OCI-LY1 (cell line): ENCODE data around the gene ZNF557.
"Not testable (repeated sequence)": the region's sequence is repeated elsewhere in the genome, so short reads cannot be mapped to it uniquely, and the experiment has no call there.

Experiments
- CTCF ChIP-seq: fragments of 200-600 bp; sonication (generic), shearing (Covaris generic); IDR thresholded peaks from 2 replicates; pipeline ENCODE4 v1.5.1; 2017; ENCODE audit warnings: mild to moderate bottlenecking, antibody characterized with exemption, low read length, moderate library complexity, mixed read lengths
- EZH2 ChIP-seq: fragments of 200-600 bp; sonication (generic), shearing (Covaris generic); IDR thresholded peaks from 2 replicates; pipeline ENCODE4 v1.8.0; 2017; ENCODE audit warnings: borderline replicate concordance, mixed run types, mild to moderate bottlenecking, antibody characterized with exemption, low read length, moderate library complexity, mixed read lengths

- not testable (repeated sequence) for TF ChIP-seq CTCF, EZH2
Measured at GRCh38 chr19:7056371-7056770, 13.1 kb upstream of the ZNF557 start.
